Hepatocyte (in vitro differentiated cells): ENCODE results near the gene RHOT2.

Experiments
- CTCF ChIP-seq: fragments of 200-600 bp; sonication (generic); IDR thresholded peaks from 2 replicates; pipeline ENCODE4 v1.5.1; 2016; ENCODE audit warnings: antibody characterized with exemption, mild to moderate bottlenecking; ENCODE audit not compliant: poor library complexity
- EZH2phosphoT487 ChIP-seq: fragments of 200-600 bp; sonication (generic); IDR thresholded peaks from one replicate; pipeline ENCODE4 v1.6.1; 2018; ENCODE audit warnings: antibody characterized with exemption, mild to moderate bottlenecking, low read depth, moderate library complexity; ENCODE audit not compliant: unreplicated experiment, severe bottlenecking

GRCh38 chr16:641326-642188, 26.4 kb upstream of the RHOT2 start, which contains the start of gene MCRIP2:
- no peak for TF ChIP-seq CTCF
- TF ChIP-seq EZH2phosphoT487, result no peak
